Stimulated activated CD4-positive, alpha-beta T cell treated with anti-CD3 and anti-CD28 coated beads, Interleukin-15, amount 100 ng/mL, for 24 hours (primary cell): ENCODE data around the gene ACOX3.

Experiments
- DNase-seq: peaks from one replicate; pipeline ENCODE4 v3.0.0-alpha.2; 2020

ACOX3 gene

GRCh38 chr4:8385106-8385505 lies 55.4 kb downstream of the ACOX3 start:
- DNase-seq, result no peak

GRCh38 chr4:8384397-8385060 lies 56.0 kb downstream of the ACOX3 start:
- DNase-seq, result no peak

- DNase-seq, result no peak
Measured at GRCh38 chr4:8383451-8384160, 56.9 kb downstream of the ACOX3 start.

GRCh38 chr4:8383016-8383415 lies 57.5 kb downstream of the ACOX3 start:
- no peak for DNase-seq

GRCh38 chr4:8381814-8382581 lies 58.5 kb downstream of the ACOX3 start:
- no peak for DNase-seq

- DNase-seq, result no peak
Measured at GRCh38 chr4:8380511-8381415, 59.8 kb downstream of the ACOX3 start.

GRCh38 chr4:8379771-8380170 lies 60.8 kb downstream of the ACOX3 start:
- no peak for DNase-seq

- no peak for DNase-seq
Measured at GRCh38 chr4:8379281-8379680, 61.2 kb downstream of the ACOX3 start.

GRCh38 chr4:8378776-8379175 lies 61.7 kb downstream of the ACOX3 start:
- no peak for DNase-seq

- no peak for DNase-seq
Measured at GRCh38 chr4:8378101-8378724, 62.3 kb downstream of the ACOX3 start.

- no peak for DNase-seq
Measured at GRCh38 chr4:8377103-8378075, 63.1 kb downstream of the ACOX3 start.

- no peak for DNase-seq
Measured at GRCh38 chr4:8376361-8377102, 64.0 kb downstream of the ACOX3 start.

GRCh38 chr4:8374851-8375649 lies 65.5 kb downstream of the ACOX3 start:
- no peak for DNase-seq

GRCh38 chr4:8373973-8374545 lies 66.5 kb downstream of the ACOX3 start:
- no peak for DNase-seq

- no peak for DNase-seq
Measured at GRCh38 chr4:8373270-8373972, 67.1 kb downstream of the ACOX3 start.

- DNase-seq, result no peak
Measured at GRCh38 chr4:8372506-8372905, 68.0 kb downstream of the ACOX3 start.

- DNase-seq, result no peak
Measured at GRCh38 chr4:8371596-8371995, 68.9 kb downstream of the ACOX3 start.

GRCh38 chr4:8370835-8371595 lies 69.5 kb downstream of the ACOX3 start:
- DNase-seq, result no peak
